Measurements from ENCODE around the gene S100A16. TPM values are rescaled to one million over a fixed set of nuclear protein-coding genes. Genes with fewer than 3 reads are reported as not detected.

S100A16 gene, protein sequence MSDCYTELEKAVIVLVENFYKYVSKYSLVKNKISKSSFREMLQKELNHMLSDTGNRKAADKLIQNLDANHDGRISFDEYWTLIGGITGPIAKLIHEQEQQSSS
- 100 to 1,000 TPM in 1 of 6 donors, 10 to 100 TPM in 5; 33.5 to 133 (median 55.7) TPM for total RNA-seq

DNA sequence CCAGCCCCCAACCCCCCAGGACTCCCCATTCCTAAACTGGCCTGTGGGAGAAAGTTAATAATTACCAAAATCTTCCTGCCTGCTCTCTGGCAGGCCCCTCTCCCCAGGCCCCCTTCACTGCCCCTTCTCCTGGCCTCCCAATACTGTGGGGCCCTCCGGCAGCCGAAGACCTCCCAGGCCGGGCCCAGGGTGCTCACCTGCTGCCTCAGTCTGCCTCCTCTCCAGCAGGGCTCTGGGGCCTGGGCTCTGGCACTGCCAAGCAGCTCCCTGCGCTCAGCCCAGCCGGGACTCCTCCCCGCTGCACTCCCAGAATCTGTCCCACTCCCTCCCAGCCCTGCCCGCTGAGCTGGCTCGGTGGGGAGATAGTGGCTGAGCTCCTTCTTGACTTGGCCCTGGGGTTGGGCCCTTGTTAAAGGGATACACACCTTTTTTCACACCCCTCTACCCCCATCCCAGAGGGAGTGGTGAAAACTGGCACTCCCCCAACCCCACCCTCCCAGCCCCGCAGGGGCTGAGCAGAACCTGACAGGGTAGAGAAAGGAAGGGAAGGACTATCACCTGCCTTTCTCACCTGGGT is at the start of gene S100A16:
Gene S100A16, minus strand, starts transcription at position 383 of the 577 bp plus-strand sequence. CDS start 4,986 bp downstream, outside the sequence.
- Histone ChIP-seq H3K9me3 (no peaks in the 10 kb centered on the region), H3K27me3 (no peaks in the 10 kb centered on the region), H3K27ac (peak within 1 kb of the TSS; percentile 61 to 99 (median 90)), H3K4me3 (peak within 1 kb of the TSS; percentile 43 to 55 (median 50)), H3K4me1 (peaks cover 51 to 85% (median 68%) of the 10 kb centered on the region in 4 donors), H3K36me3 (peaks cover 0 to 2% (median 0%) of the 10 kb centered on the region in 4 donors)
- ATAC-seq (ENCODE audit: low FRiP score in 2 of 2): peak; percentile 72 to 79
- WGBS, 2 donors: 48 to 58% methylated on average over 3 to 9 of the region's 9 CpGs
- peak; percentile 87 to 88 for DNase-seq
- TF ChIP-seq, protein P1, sequence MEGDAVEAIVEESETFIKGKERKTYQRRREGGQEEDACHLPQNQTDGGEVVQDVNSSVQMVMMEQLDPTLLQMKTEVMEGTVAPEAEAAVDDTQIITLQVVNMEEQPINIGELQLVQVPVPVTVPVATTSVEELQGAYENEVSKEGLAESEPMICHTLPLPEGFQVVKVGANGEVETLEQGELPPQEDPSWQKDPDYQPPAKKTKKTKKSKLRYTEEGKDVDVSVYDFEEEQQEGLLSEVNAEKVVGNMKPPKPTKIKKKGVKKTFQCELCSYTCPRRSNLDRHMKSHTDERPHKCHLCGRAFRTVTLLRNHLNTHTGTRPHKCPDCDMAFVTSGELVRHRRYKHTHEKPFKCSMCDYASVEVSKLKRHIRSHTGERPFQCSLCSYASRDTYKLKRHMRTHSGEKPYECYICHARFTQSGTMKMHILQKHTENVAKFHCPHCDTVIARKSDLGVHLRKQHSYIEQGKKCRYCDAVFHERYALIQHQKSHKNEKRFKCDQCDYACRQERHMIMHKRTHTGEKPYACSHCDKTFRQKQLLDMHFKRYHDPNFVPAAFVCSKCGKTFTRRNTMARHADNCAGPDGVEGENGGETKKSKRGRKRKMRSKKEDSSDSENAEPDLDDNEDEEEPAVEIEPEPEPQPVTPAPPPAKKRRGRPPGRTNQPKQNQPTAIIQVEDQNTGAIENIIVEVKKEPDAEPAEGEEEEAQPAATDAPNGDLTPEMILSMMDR (IDR thresholded peaks at IDR 0.05): no peak
- TF ChIP-seq EP300 (IDR thresholded peaks at IDR 0.05): no peak
- TF ChIP-seq POLR2AphosphoS5 (IDR thresholded peaks at IDR 0.05): peak; percentile 64 to 87
- peak in 3 of 4 donors; percentile 25 to 84 (median 76) for TF ChIP-seq POLR2A (IDR thresholded peaks at IDR 0.05)

- ATAC-seq (ENCODE audit: low FRiP score in 2 of 2): no peak
- DNase-seq: no peak
- 63% methylated on average over 2 of the region's 2 CpGs for WGBS, 2 donors
- peaks cover 49 to 68% (median 65%) of the 10 kb centered on the region in 4 donors for H3K36me3 ChIP-seq
- no peak for TF ChIP-seq EP300 (IDR thresholded peaks at IDR 0.05)
- no peak for TF ChIP-seq POLR2AphosphoS5 (IDR thresholded peaks at IDR 0.05)
- TF ChIP-seq POLR2A (IDR thresholded peaks at IDR 0.05): no peak
- TF ChIP-seq, protein P1 (IDR thresholded peaks at IDR 0.05): no peak
- H3K4me3 ChIP-seq: no peak overlapping the region
- peaks cover 8 to 18% (median 13%) of the 10 kb centered on the region in 4 donors for H3K4me1 ChIP-seq
- no peaks in the 10 kb centered on the region for H3K9me3 ChIP-seq
- no peaks in the 10 kb centered on the region for H3K27me3 ChIP-seq
- H3K27ac ChIP-seq: no peak overlapping the region
Observed at GRCh38 chr1:153662269-153662668, 49.3 kb upstream of the S100A16 start.

DNA sequence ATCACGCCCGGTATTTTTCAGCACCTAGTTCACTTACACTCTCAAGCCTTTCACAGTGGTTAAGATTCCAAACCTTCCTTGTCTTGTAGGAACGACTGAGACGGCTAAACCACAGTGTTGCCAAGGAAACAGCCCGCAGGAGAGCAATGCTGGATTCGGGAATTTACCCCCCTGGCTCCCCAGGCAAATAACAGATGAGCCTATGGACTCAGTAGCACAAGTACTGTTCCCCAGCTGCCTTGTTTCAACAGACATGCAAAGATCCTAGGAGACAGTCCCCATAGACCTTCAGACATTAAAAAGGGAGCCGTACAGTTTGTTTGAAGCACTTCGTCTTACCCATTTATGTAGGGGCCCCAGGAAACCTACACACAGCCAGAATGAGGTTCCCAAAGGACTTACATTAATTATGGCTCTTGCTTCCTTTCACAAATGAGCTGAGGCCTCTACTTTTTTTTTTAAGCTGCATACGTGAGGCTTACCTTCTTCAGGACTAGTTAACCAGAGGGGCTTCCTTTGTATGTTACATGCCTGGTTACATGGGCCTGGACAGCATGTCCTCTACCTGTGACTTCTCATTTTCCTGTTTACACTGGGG is 48.3 kb upstream of the S100A16 start:
- H3K36me3 ChIP-seq: peaks cover 39 to 57% (median 54%) of the 10 kb centered on the region in 4 donors
- H3K27ac ChIP-seq: no peak overlapping the region
- H3K4me3 ChIP-seq: no peak overlapping the region
- ATAC-seq (ENCODE audit: low FRiP score in 2 of 2): no peak
- no peaks in the 10 kb centered on the region for H3K27me3 ChIP-seq
- WGBS, 2 donors: 72 to 77% methylated on average over 8 of the region's 9 CpGs
- H3K4me1 ChIP-seq: peaks cover 8 to 18% (median 13%) of the 10 kb centered on the region in 4 donors
- H3K9me3 ChIP-seq: no peaks in the 10 kb centered on the region
- no peak for TF ChIP-seq POLR2A (IDR thresholded peaks at IDR 0.05)
- TF ChIP-seq, protein P1 (IDR thresholded peaks at IDR 0.05): no peak
- TF ChIP-seq POLR2AphosphoS5 (IDR thresholded peaks at IDR 0.05): no peak
- no peak for TF ChIP-seq EP300 (IDR thresholded peaks at IDR 0.05)
- no peak for DNase-seq

GRCh38 chr1:153659656-153660055 is 46.7 kb upstream of the S100A16 start:
- ATAC-seq (ENCODE audit: low FRiP score in 2 of 2): no peak
- Histone ChIP-seq H3K4me1 (peaks cover 8 to 18% (median 13%) of the 10 kb centered on the region in 4 donors), H3K27ac (peak overlapping the region in 1 of 4 donors; percentile 92), H3K9me3 (no peaks in the 10 kb centered on the region), H3K4me3 (peak overlapping the region in 2 of 4 donors; percentile 78 to 95), H3K36me3 (peaks cover 25 to 42% (median 38%) of the 10 kb centered on the region in 4 donors), H3K27me3 (no peaks in the 10 kb centered on the region)
- TF ChIP-seq, protein P1 (IDR thresholded peaks at IDR 0.05): no peak
- TF ChIP-seq POLR2A (IDR thresholded peaks at IDR 0.05) (no peak), EP300 (IDR thresholded peaks at IDR 0.05) (no peak), POLR2AphosphoS5 (IDR thresholded peaks at IDR 0.05) (no peak)
- 63 to 78% methylated on average over 9 of the region's 9 CpGs for WGBS, 2 donors
- DNase-seq: no peak
